22Rv1 (cell line): ENCODE measurements around the gene SNX9.

Experiments used
- CTCF ChIP-seq: fragments of 450-650 bp; IDR thresholded peaks from 2 replicates; pipeline ENCODE4 v1.5.1; 2017; ENCODE audit warnings: mild to moderate bottlenecking
- ZFX ChIP-seq: fragments of 450-650 bp; IDR thresholded peaks from 2 replicates; pipeline ENCODE4 v1.6.1; 2017; ENCODE audit warnings: antibody characterized with exemption, borderline replicate concordance

GRCh38 chr6:157790548-157791160, 32.4 kb upstream of the SNX9 start:
- TF ChIP-seq CTCF (no peak), ZFX (no peak)
